IMR-90 (cell line): ENCODE results near the gene FGF3. TPM values are rescaled to one million over a fixed set of nuclear protein-coding genes. Genes with fewer than 3 reads are reported as not detected.

Experiments
- ATAC-seq: fragments of 200-7000 bp; cut with Tn5 transposase; 2 replicates; pipeline ENCODE4 v1.9.1; 2020; ENCODE audit warnings: low read depth, mild to moderate bottlenecking, moderate library complexity
- BruUV-seq: library from RNA; stranded (reverse); fragments of 400-500 nt; replicated peaks from 2 replicates; lab custom pipeline; 2021; lab: Mats Ljungman, UMichigan
- CTCF ChIA-PET: fragments of 300-600 bp; formaldehyde crosslinking; extraction: SDS; loops from one replicate; lab custom pipeline; 2021; ENCODE audit warnings: antibody characterized with exemption; lab: Yijun Ruan, JAX
- POLR2A ChIA-PET: fragments of 300-600 bp; sonication (Branson Sonifier 250); formaldehyde crosslinking; loops from one replicate; lab custom pipeline; 2022; ENCODE audit warnings: antibody characterized with exemption; ENCODE audit not compliant: unreplicated experiment; lab: Charles Lee
- DNase-seq: peaks from one replicate; pipeline ENCODE4 v3.0.0; 2013
- H2AFZ ChIP-seq: replicated peaks from 2 replicates; pipeline ENCODE3; 2013; ENCODE audit warnings: low read length, mild to moderate bottlenecking; ENCODE audit not compliant: poor library complexity
- H2AK5ac ChIP-seq: 2 replicates; pipeline ENCODE4 v1.6.1; 2013; ENCODE audit warnings: low read depth, low read length, inconsistent platforms
- H2AK9ac ChIP-seq: replicated peaks from 2 replicates; pipeline ENCODE3; 2013; ENCODE audit warnings: mild to moderate bottlenecking, low read depth, low read length, moderate library complexity; ENCODE audit not compliant: poor library complexity
- H2BK120ac ChIP-seq: 2 replicates; pipeline ENCODE4 v1.6.1; 2013; ENCODE audit warnings: low read depth, low read length, inconsistent platforms
- H2BK15ac ChIP-seq: 3 replicates; pipeline ENCODE4 v1.6.1; 2013; ENCODE audit warnings: low read depth, low read length, inconsistent platforms
- H2BK20ac ChIP-seq: 2 replicates; pipeline ENCODE4 v1.6.1; 2013; ENCODE audit warnings: low read depth, mild to moderate bottlenecking, inconsistent platforms, low read length, moderate library complexity
- H2BK5ac ChIP-seq: 2 replicates; pipeline ENCODE4 v1.6.1; 2013; ENCODE audit warnings: mild to moderate bottlenecking, low read depth, low read length, inconsistent platforms; ENCODE audit not compliant: poor library complexity, severe bottlenecking
- H3K14ac ChIP-seq: replicated peaks from 2 replicates; pipeline ENCODE4 v1.6.1; 2013; ENCODE audit warnings: low read depth, low read length, inconsistent platforms
- H3K18ac ChIP-seq: 2 replicates; pipeline ENCODE4 v1.6.1; 2013; ENCODE audit warnings: low read depth, low read length, control low read depth
- H3K23ac ChIP-seq: 2 replicates; pipeline ENCODE4 v1.6.1; 2013; ENCODE audit warnings: low read depth, low read length, inconsistent platforms
- H3K27ac ChIP-seq: 2 replicates; pipeline ENCODE4 v1.5.1; 2013; ENCODE audit warnings: mild to moderate bottlenecking, control low read depth, low read length; ENCODE audit not compliant: insufficient read depth
- H3K27me3 ChIP-seq: 2 replicates; pipeline ENCODE4 v1.6.1; 2013; ENCODE audit warnings: low read length; ENCODE audit not compliant: control insufficient read depth, insufficient read depth
- H3K36me3 ChIP-seq: 2 replicates; pipeline ENCODE4 v1.6.1; 2013; ENCODE audit warnings: low read length, mixed read lengths; ENCODE audit not compliant: control insufficient read depth, insufficient read depth
- H3K4ac ChIP-seq: 2 replicates; pipeline ENCODE4 v1.6.1; 2013; ENCODE audit warnings: low read depth, low read length, inconsistent platforms
- H3K4me1 ChIP-seq: 2 replicates; pipeline ENCODE4 v1.6.1; 2013; ENCODE audit warnings: low read length, mixed read lengths; ENCODE audit not compliant: control insufficient read depth, insufficient read depth
- H3K4me2 ChIP-seq: 2 replicates; pipeline ENCODE4 v1.6.1; 2013; ENCODE audit warnings: low read depth, mild to moderate bottlenecking, control low read depth, low read length, moderate library complexity
- H3K4me3 ChIP-seq: 2 replicates; pipeline ENCODE4 v1.5.1; 2013; ENCODE audit warnings: low read depth, mild to moderate bottlenecking, control low read depth, low read length, moderate library complexity; ENCODE audit not compliant: insufficient read depth
- H3K56ac ChIP-seq: 2 replicates; pipeline ENCODE4 v1.6.1; 2013; ENCODE audit warnings: low read length, inconsistent platforms; ENCODE audit not compliant: insufficient read depth; ENCODE audit errors: extremely low read depth
- H3K79me1 ChIP-seq, 2 experiments: 2 replicates each; pipeline ENCODE4 v1.6.1; 2013; ENCODE audit warnings: low read length in 2 of 2, inconsistent platforms in 1 of 2, low read depth in 1 of 2
- H3K9ac ChIP-seq: 2 replicates; pipeline ENCODE4 v1.6.1; 2013; ENCODE audit warnings: low read depth, low read length, control low read depth
- H3K9me1 ChIP-seq: 2 replicates; pipeline ENCODE4 v1.6.1; 2013; ENCODE audit warnings: low read length, inconsistent platforms; ENCODE audit not compliant: insufficient read depth
- H3K9me3 ChIP-seq: 2 replicates; pipeline ENCODE4 v1.6.1; 2013; ENCODE audit warnings: low read length; ENCODE audit not compliant: control insufficient read depth, insufficient read depth
- H4K20me1 ChIP-seq: 2 replicates; pipeline ENCODE4 v1.6.1; 2013; ENCODE audit warnings: low read length, inconsistent platforms; ENCODE audit not compliant: insufficient read depth
- H4K5ac ChIP-seq: 2 replicates; pipeline ENCODE4 v1.6.1; 2013; ENCODE audit warnings: mild to moderate bottlenecking, low read depth, low read length, control low read depth
- H4K8ac ChIP-seq, 2 experiments: 2 replicates each; pipeline ENCODE4 v1.6.1; 2013; ENCODE audit warnings: low read depth in 2 of 2, low read length in 2 of 2, control low read depth in 1 of 2, inconsistent platforms in 1 of 2
- H4K91ac ChIP-seq: 2 replicates; pipeline ENCODE4 v1.6.1; 2013; ENCODE audit warnings: low read depth, low read length, inconsistent platforms; ENCODE audit not compliant: insufficient read depth
- CHD1 ChIP-seq: IDR thresholded peaks from 2 replicates; pipeline ENCODE4 v1.6.1; 2012; ENCODE audit warnings: low read depth, low read length, improper control_type of control experiment
- MAFK ChIP-seq: IDR thresholded peaks from 2 replicates; pipeline ENCODE4 v1.6.1; 2012; ENCODE audit warnings: low read depth, low read length, improper control_type of control experiment
- POLR2A ChIP-seq: IDR thresholded peaks from 2 replicates; pipeline ENCODE4 v1.6.1; 2012; ENCODE audit warnings: mild to moderate bottlenecking, low read depth, low read length
- RAD21 ChIP-seq: IDR thresholded peaks from 2 replicates; pipeline ENCODE4 v1.6.1; 2012; ENCODE audit warnings: low read length, improper control_type of control experiment
- RFX5 ChIP-seq: IDR thresholded peaks from 2 replicates; pipeline ENCODE4 v1.8.0; 2012; ENCODE audit warnings: low read depth, mild to moderate bottlenecking, low read length, moderate library complexity
- WGBS, 2 experiments: methylation state at CpG; one replicate each; pipeline versions ENCODE4 v1.1.5 to v1.1.7; 2013; ENCODE audit warnings: missing lambda C conversion rate in 2 of 2; ENCODE audit not compliant: insufficient read length in 1 of 2; ENCODE audit errors: extremely low coverage in 2 of 2; 5-methylcytosine and 5-hydroxymethylcytosine counted together
- dilution Hi-C: fragments of 300-500 bp; cut with HindIII; formaldehyde crosslinking; loops from one replicate; pipeline ENCODE4 v1.14.3; 2018; ENCODE audit warnings: low sequenced_read_pairs; ENCODE audit not compliant: unreplicated experiment
- in situ Hi-C: fragments of 300-500 bp; cut with MboI; formaldehyde crosslinking; loops from 3 replicates; pipeline ENCODE4 v1.14.3; 2019; ENCODE audit warnings: low sequenced_read_pairs, inconsistent platforms, mixed read lengths
- intact Hi-C: fragments of 100-400 bp; cut with micrococcal nuclease; formaldehyde crosslinking; loops from 2 replicates; pipeline ENCODE4 v1.10.0; 2022
- polyA plus RNA-seq, 3 experiments: library from polyadenylated mRNA; depleted of rRNA; stranded (reverse); fragments of >200 nt; gene quantifications; 2 replicates each; pipeline ENCODE4 v1.2.3, GENCODE V29; 2012; ENCODE audit warnings: low replicate concordance in 1 of 3
- total RNA-seq: library from RNA; depleted of rRNA; stranded (reverse); fragments of >200 nt; gene quantifications from 2 replicates; pipeline ENCODE4 v1.2.3, GENCODE V29; 2012
- TF ChIP-seq, protein P1 (sequence below): fragments of 150-350 bp; IDR thresholded peaks from 2 replicates; pipeline ENCODE4 v1.6.1; 2017; ENCODE audit warnings: mild to moderate bottlenecking, antibody characterized with exemption, low read length, low read depth

FGF3 gene
- total and polyA plus RNA-seq, 2 of the 4 experiments (the other 2 are of a cell fraction) = not detected

- no peaks in the 10 kb centered on the region for H3K79me1 ChIP-seq
- no peaks in the 10 kb centered on the region for H3K36me3 ChIP-seq
- H3K4me2 ChIP-seq = no peak overlapping the region
- no peak overlapping the region for H3K23ac ChIP-seq
- no peak overlapping the region for H2AK5ac ChIP-seq
- no peaks in the 10 kb centered on the region for H4K20me1 ChIP-seq
- no peak overlapping the region for H3K4me3 ChIP-seq
- DNase-seq = no peak
- no peak overlapping the region for H4K91ac ChIP-seq
- H3K27ac ChIP-seq = no peak overlapping the region
- H3K27me3 ChIP-seq = peaks cover 67% of the 10 kb centered on the region
- in situ Hi-C loops (no loop called here), dilution Hi-C loops (no loop called here), intact Hi-C loops (no loop called here)
- H2BK15ac ChIP-seq = no peak overlapping the region
- no peak overlapping the region for H4K5ac ChIP-seq
- H3K4ac ChIP-seq = no peak overlapping the region
- H3K9me3 ChIP-seq = peaks cover 3% of the 10 kb centered on the region; the same call in 1 of the 2 replicates
- H3K18ac ChIP-seq = no peak overlapping the region
- H2AFZ ChIP-seq = no peak overlapping the region
- H3K14ac ChIP-seq = no peak overlapping the region
- H4K8ac ChIP-seq = no peak overlapping the region
- no TSS peak for BruUV-seq
- H3K9ac ChIP-seq = no peak overlapping the region
- TF ChIP-seq MAFK (no peak), CHD1 (no peak), RFX5 (no peak), POLR2A (no peak), RAD21 (no peak)
- TF ChIP-seq, protein P1, sequence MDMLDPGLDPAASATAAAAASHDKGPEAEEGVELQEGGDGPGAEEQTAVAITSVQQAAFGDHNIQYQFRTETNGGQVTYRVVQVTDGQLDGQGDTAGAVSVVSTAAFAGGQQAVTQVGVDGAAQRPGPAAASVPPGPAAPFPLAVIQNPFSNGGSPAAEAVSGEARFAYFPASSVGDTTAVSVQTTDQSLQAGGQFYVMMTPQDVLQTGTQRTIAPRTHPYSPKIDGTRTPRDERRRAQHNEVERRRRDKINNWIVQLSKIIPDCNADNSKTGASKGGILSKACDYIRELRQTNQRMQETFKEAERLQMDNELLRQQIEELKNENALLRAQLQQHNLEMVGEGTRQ = no peak
- CTCF ChIA-PET = no interaction called here
- H3K4me1 ChIP-seq = no peaks in the 10 kb centered on the region
- no peak overlapping the region for H2BK5ac ChIP-seq
- no peak overlapping the region for H2AK9ac ChIP-seq
- POLR2A ChIA-PET = no interaction called here
- no peak overlapping the region for H3K56ac ChIP-seq
- no peak for ATAC-seq
- H2BK20ac ChIP-seq = no peak overlapping the region
- H3K9me1 ChIP-seq = no peaks in the 10 kb centered on the region
- WGBS, 2 experiments = 66% methylated on average over 3 of the region's 7 CpGs; no CpG with 5 or more reads in 1 of the 2 experiments
- no peak overlapping the region for H2BK120ac ChIP-seq
These were observed 42.7 kb upstream of the FGF3 start for GRCh38 chr11:69861901-69862300.
